IPS-20b (cell line): ENCODE results near the gene HLA-F.

Experiments
- H3K27ac ChIP-seq: one replicate; pipeline ENCODE4 v1.5.1; 2013; ENCODE audit warnings: low read length
- H3K27me3 ChIP-seq: 2 replicates; pipeline ENCODE4 v1.6.1; 2013; ENCODE audit warnings: mild to moderate bottlenecking, low read length, inconsistent platforms; ENCODE audit not compliant: insufficient read depth
- H3K36me3 ChIP-seq: 2 replicates; pipeline ENCODE4 v1.6.1; 2013; ENCODE audit warnings: low read depth, mild to moderate bottlenecking, inconsistent platforms, low read length, moderate library complexity; ENCODE audit not compliant: insufficient read depth
- H3K4me1 ChIP-seq: 2 replicates; pipeline ENCODE4 v1.6.1; 2013; ENCODE audit warnings: mild to moderate bottlenecking, control low read depth, inconsistent platforms, low read length, moderate library complexity; ENCODE audit not compliant: insufficient read depth
- H3K4me3 ChIP-seq: 2 replicates; pipeline ENCODE4 v1.5.1; 2013; ENCODE audit warnings: mild to moderate bottlenecking, low read length, inconsistent platforms
- H3K9ac ChIP-seq: 2 replicates; pipeline ENCODE4 v1.6.1; 2013; ENCODE audit warnings: low read depth, mild to moderate bottlenecking, inconsistent platforms, low read length, moderate library complexity
- H3K9me3 ChIP-seq: 2 replicates; pipeline ENCODE4 v1.6.1; 2013; ENCODE audit warnings: mild to moderate bottlenecking, low read depth, low read length, inconsistent platforms; ENCODE audit not compliant: insufficient read depth

HLA-F gene

GRCh38 chr6:29723262-29723665 is at the start of gene HLA-F:
Gene HLA-F, plus strand, starts transcription at chr6:29723434. Its CDS starts 30 bp downstream, at chr6:29723464.
- H3K27ac ChIP-seq: no peak within 1 kb of the TSS
- no peaks in the 10 kb centered on the region for H3K9me3 ChIP-seq
- peaks cover 74% of the 10 kb centered on the region for H3K27me3 ChIP-seq
- no peaks in the 10 kb centered on the region for H3K4me1 ChIP-seq
- H3K36me3 ChIP-seq: no peaks in the 10 kb centered on the region
- H3K4me3 ChIP-seq: peak within 1 kb of the TSS; percentile 79
- H3K9ac ChIP-seq: no peak within 1 kb of the TSS

- Histone ChIP-seq H3K27ac (no peak overlapping the region), H3K9me3 (no peaks in the 10 kb centered on the region), H3K4me1 (peaks cover 7% of the 10 kb centered on the region; the same call in 1 of the 2 replicates), H3K4me3 (no peak overlapping the region), H3K36me3 (no peaks in the 10 kb centered on the region), H3K27me3 (no peaks in the 10 kb centered on the region), H3K9ac (no peak overlapping the region)
These were observed 49.2 kb upstream of the HLA-F start for GRCh38 chr6:29674008-29674407.

GRCh38 chr6:29675561-29675960 is 47.7 kb upstream of the HLA-F start:
- no peak overlapping the region for H3K9ac ChIP-seq
- H3K36me3 ChIP-seq: no peaks in the 10 kb centered on the region
- peaks cover 7% of the 10 kb centered on the region; the same call in 1 of the 2 replicates for H3K4me1 ChIP-seq
- H3K27ac ChIP-seq: no peak overlapping the region
- no peaks in the 10 kb centered on the region for H3K27me3 ChIP-seq
- no peak overlapping the region for H3K4me3 ChIP-seq
- H3K9me3 ChIP-seq: no peaks in the 10 kb centered on the region

GRCh38 chr6:29676981-29677601 is 46.1 kb upstream of the HLA-F start:
- no peak overlapping the region for H3K4me3 ChIP-seq
- H3K9ac ChIP-seq: peak overlapping the region; percentile 50; the same call in 1 of the 2 replicates
- peak overlapping the region; percentile 61 for H3K27ac ChIP-seq
- peaks cover 7% of the 10 kb centered on the region; the same call in 1 of the 2 replicates for H3K4me1 ChIP-seq
- H3K27me3 ChIP-seq: no peaks in the 10 kb centered on the region
- no peaks in the 10 kb centered on the region for H3K9me3 ChIP-seq
- no peaks in the 10 kb centered on the region for H3K36me3 ChIP-seq

GRCh38 chr6:29678114-29678513 is 45.1 kb upstream of the HLA-F start:
- Histone ChIP-seq H3K9ac (no peak overlapping the region), H3K4me1 (peaks cover 7% of the 10 kb centered on the region; the same call in 1 of the 2 replicates), H3K36me3 (no peaks in the 10 kb centered on the region), H3K27ac (no peak overlapping the region), H3K27me3 (no peaks in the 10 kb centered on the region), H3K9me3 (no peaks in the 10 kb centered on the region), H3K4me3 (no peak overlapping the region)

GRCh38 chr6:29679962-29680361 is 43.3 kb upstream of the HLA-F start:
- Histone ChIP-seq H3K9ac (no peak overlapping the region), H3K36me3 (no peaks in the 10 kb centered on the region), H3K9me3 (peaks cover under 1% of the 10 kb centered on the region; the same call in 1 of the 2 replicates), H3K27me3 (no peaks in the 10 kb centered on the region), H3K4me3 (no peak overlapping the region), H3K4me1 (peaks cover 14% of the 10 kb centered on the region), H3K27ac (no peak overlapping the region)

- no peak overlapping the region for H3K27ac ChIP-seq
- H3K9ac ChIP-seq: no peak overlapping the region
These were observed 42.8 kb upstream of the HLA-F start for GRCh38 chr6:29680416-29680815.

GRCh38 chr6:29680904-29681303 is 42.3 kb upstream of the HLA-F start, which contains the start of gene ZFP57:
Gene ZFP57, minus strand, starts transcription at chr6:29681152. Its CDS starts 4,149 bp downstream, at chr6:29677003.
- H3K4me1 ChIP-seq: peaks cover 14% of the 10 kb centered on the region
- no peak within 1 kb of the TSS for H3K27ac ChIP-seq
- H3K36me3 ChIP-seq: no peaks in the 10 kb centered on the region
- peaks cover 3% of the 10 kb centered on the region; the same call in 1 of the 2 replicates for H3K9me3 ChIP-seq
- no peak within 1 kb of the TSS for H3K9ac ChIP-seq
- no peak within 1 kb of the TSS for H3K4me3 ChIP-seq
- H3K27me3 ChIP-seq: no peaks in the 10 kb centered on the region

More at GRCh38 chr6:29680416-29680815, 42.8 kb upstream of the HLA-F start:
- Histone ChIP-seq H3K9me3 (peaks cover 3% of the 10 kb centered on the region; the same call in 1 of the 2 replicates), H3K4me1 (peaks cover 14% of the 10 kb centered on the region), H3K4me3 (no peak overlapping the region), H3K36me3 (no peaks in the 10 kb centered on the region), H3K27me3 (no peaks in the 10 kb centered on the region)

GRCh38 chr6:29681811-29682210 is 41.4 kb upstream of the HLA-F start:
- Histone ChIP-seq H3K9ac (no peak overlapping the region), H3K27ac (no peak overlapping the region), H3K4me1 (peaks cover 14% of the 10 kb centered on the region)

GRCh38 chr6:29685718-29686326 is 37.4 kb upstream of the HLA-F start:
- Histone ChIP-seq H3K4me3 (no peak overlapping the region), H3K27me3 (no peaks in the 10 kb centered on the region)

More at GRCh38 chr6:29681811-29682210, 41.4 kb upstream of the HLA-F start:
- H3K36me3 ChIP-seq: no peaks in the 10 kb centered on the region
- no peak overlapping the region for H3K4me3 ChIP-seq
- no peaks in the 10 kb centered on the region for H3K27me3 ChIP-seq
- peaks cover 3% of the 10 kb centered on the region; the same call in 1 of the 2 replicates for H3K9me3 ChIP-seq

GRCh38 chr6:29694637-29695036 is 28.6 kb upstream of the HLA-F start:
- H3K27me3 ChIP-seq: no peaks in the 10 kb centered on the region
- H3K4me3 ChIP-seq: no peak overlapping the region
- no peak overlapping the region for H3K27ac ChIP-seq
- no peak overlapping the region for H3K9ac ChIP-seq
- no peaks in the 10 kb centered on the region for H3K36me3 ChIP-seq
- H3K4me1 ChIP-seq: no peaks in the 10 kb centered on the region
- H3K9me3 ChIP-seq: no peaks in the 10 kb centered on the region

More at GRCh38 chr6:29685718-29686326, 37.4 kb upstream of the HLA-F start:
- no peak overlapping the region for H3K9ac ChIP-seq
- H3K4me1 ChIP-seq: peaks cover 7% of the 10 kb centered on the region
- no peak overlapping the region for H3K27ac ChIP-seq
- no peaks in the 10 kb centered on the region for H3K36me3 ChIP-seq
- H3K9me3 ChIP-seq: peaks cover 3% of the 10 kb centered on the region; the same call in 1 of the 2 replicates
